ENCODE data around the gene CTNNBIP1.

CTNNBIP1 gene

DNA sequence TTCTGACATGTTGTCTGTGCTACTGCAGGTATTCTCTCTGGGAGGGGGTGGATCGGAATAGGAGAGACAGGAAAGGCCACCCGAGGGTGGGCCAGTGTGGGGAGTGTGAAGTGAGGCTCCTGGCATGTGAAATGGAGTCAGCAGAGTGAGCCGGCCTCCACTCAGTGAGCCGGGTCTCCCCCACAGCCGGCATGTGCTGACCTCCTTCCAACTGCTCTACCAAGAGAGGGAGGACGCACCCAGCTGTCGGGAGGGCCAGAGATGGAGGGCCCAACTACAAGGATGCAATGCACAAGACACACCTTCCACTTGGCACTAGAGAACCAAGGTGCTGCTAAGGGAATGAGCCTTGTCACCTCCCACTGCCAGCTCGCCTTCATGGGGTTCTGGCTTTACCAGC, 58.1 kb downstream of the CTNNBIP1 start:
- DNase-seq, result no peak

DNA sequence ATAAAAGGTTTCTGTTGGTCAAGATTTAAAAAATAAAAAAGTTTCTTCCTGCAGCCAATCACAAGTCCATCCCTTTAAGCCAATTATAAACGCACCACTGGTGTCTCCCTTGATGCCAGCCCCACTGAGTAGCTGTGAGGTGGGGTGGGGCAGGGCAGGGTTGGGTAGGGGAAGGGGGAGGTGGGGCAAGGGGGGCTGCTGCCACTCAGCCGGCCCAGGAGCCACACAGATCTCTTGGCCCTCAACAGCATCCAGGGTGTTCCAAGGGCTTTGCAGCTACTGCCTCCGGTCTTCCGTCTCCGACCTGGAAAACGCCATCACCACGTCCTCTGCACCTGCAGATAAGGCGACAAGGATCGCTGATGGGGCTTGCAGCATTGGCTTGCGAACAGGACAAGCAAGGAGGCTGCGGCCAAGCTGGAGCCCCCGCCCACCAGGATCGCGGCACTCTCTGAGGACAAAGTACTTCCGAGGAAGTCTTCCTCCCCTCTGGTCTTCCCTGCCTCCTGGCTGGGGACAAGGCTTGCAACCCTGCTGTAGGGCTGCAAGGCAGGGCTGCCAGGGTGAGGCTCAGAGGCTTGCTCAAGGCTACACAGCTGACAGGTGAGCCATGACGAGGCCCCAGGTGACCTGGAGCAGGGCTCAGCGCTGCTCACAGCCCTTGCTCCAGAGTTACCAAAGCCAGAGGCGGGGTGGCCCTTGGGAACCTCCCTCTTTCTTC, 59.5 kb downstream of the CTNNBIP1 start:
- no peak for DNase-seq

DNA sequence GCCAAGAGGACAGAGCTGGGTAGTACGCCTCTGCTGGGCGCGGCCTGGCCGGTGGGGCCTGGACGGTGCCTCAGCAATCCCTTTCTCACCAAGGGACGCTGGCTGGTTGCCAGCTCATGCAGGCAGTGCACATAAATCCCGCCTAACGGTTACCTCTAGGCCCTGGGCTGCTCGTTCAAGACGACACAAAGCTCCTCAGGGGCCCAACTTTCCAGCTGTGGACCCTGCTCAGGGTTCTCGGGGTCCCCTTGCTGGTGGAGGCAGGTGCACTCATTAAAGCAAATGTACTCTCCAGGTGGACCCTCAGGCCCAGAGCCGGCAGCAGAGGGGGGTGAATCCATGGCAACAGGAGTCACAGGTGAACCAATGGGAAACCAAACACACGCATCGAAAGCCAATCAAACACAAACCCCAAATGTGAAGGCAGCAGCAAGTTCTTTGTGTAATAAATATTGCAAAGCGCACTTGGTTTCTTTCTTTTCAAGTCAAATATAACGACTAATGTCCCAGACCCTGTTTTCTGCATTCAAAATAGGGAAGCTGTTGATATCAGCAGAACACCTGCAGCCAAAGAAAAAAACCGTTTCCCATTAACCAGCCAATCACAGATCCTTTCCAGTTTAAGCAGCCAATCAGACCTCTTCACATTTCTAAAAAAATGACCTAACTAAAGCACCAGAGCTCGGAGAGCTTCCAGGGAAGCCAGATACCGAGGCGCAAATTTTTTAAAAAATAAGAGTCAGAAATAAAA, 60.2 kb downstream of the CTNNBIP1 start:
- DNase-seq, result no peak

DNA sequence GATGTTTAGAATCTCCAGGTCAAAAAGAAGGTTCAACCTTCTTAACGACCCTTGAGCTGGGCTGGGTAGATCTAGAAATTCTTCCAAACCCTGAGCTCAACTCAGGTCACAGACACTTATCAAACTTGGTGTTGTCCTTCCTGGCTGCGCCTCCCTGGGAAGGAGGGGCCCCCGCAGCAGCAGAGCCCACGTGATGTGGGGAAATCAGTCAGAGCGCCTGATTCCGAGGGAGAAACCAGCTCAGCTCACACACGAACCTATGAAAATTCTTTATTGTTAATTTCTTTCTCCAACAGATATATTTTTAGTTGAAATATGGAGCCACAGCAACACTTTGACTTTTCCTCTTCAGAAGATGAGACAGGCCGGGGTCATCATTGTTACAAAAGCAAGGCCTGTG, 62.0 kb downstream of the CTNNBIP1 start:
- DNase-seq, result no peak

DNA sequence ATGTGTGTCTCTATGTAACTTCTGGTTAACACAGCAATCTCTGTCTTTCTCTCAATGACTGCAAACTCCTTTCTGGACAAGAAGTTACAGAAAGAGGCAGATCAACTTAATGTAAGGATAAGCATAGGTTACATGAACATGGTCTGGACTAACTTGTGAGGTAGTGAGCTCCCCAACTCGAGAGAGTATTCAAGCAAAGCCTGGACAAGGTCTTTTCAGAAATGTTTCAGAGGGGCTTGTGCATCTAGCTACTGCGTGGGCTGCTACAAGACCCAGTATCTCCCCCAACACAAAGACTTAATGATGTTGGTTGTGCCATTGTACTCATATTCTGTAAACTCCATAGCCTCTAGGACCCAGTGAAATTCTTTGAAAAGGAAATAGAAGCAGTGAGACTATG, 62.8 kb downstream of the CTNNBIP1 start:
- DNase-seq, result no peak

DNA sequence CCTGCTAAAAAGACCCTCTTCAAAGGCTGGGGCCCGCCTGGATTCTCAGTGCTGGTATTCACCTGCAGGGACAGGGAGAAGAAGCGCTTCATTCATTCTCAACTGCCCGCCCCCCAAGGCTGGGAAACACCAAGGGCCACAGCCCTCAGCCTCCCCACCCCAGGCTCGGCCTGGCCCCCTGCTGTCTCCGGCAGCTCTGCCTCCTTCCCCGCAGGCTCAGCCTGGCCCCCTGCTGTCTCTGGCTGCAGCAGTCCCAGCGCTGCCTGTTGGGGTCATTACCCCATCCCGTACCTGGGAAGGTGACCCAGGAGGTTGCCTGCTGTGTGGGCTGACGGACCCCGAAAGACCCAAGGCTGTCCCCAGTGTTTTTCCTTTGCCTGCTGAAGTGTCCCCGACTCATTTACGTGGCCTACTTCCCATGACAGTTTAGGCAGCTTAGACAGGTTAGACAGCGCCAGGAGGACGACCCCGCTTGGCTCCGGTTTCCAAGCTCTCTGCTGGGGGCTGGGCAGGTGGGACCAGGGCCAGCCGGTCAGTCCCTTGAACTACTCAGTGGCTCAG, 63.4 kb downstream of the CTNNBIP1 start:
- no peak for DNase-seq

DNA sequence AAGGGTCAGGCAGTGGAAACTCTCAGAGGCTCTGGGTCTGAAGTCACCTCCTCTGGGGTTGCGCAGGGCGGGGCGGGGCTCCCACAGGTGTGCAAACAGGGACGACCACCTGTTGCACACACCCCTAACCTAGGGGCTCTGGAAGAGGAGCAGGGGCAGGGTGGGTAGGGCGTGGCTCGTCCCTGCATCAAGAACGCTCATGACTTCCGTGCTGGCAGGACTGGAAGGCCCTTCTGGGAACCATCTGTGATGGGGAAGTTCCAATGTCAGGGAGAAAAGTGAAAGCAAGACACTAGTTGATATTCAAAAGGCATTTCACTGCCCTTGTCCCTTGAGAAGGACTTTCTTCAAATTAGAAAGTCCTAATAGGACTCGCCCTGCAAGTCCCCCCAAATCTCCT, 64.2 kb downstream of the CTNNBIP1 start:
- DNase-seq, result no peak

DNA sequence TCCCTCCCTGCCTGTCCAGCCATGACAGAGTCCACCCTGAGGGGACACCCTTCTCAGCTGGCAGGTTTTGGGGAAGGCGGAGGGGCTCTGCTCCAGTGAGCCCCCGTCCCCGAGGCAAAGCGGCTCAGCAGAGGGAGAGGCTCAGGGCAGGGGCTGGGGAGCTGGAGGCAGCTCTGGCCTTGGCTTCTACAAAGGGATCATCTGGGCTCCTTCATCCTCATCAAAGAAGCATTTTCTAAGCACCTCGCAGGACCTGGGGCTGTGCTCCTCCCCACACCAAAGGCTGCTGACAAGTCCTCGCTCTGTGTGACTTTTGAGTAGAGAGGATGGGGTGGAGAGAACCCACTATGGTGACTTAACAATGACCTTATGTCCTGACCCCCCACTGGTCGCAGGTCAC, 65.3 kb downstream of the CTNNBIP1 start:
- no peak for DNase-seq

DNA sequence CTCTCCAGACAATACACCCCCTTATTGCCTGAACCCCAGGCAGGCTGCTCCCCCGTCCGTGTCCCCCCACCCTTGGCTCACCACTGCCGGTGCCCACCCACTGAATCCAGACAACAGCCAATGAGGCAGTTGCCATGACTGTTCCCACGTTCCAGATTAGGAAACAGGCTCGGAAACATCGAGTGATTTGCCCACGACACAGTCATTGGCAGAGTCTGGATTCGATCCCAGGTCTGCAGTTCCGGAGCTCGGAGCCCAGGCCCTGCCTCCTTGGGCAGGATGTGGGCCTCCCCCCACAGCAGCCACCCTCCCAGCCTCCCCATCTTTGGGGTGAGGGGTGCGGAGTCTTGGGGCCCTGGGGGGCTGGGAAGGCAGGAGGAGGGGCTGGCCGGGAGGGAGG, 66.0 kb downstream of the CTNNBIP1 start:
- DNase-seq, result no peak

DNA sequence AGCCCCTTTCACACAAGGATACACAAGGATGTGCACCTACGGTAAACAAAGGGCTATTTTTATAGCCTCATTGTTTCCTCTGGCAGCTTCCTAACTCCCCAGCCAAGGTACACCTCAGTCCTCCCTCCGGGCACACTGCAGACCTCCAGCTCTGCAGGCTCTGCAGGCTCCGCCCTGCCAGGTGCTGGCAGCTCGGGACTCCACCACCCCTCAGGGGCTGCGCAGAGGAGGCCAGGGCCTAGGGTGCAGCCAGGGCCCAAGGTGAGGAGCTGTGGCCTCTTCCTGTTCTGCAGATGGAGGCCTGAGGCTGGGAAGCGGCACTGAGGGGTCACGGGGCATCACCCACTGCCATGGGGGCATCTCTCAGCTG, 66.5 kb downstream of the CTNNBIP1 start:
- no peak for DNase-seq

DNA sequence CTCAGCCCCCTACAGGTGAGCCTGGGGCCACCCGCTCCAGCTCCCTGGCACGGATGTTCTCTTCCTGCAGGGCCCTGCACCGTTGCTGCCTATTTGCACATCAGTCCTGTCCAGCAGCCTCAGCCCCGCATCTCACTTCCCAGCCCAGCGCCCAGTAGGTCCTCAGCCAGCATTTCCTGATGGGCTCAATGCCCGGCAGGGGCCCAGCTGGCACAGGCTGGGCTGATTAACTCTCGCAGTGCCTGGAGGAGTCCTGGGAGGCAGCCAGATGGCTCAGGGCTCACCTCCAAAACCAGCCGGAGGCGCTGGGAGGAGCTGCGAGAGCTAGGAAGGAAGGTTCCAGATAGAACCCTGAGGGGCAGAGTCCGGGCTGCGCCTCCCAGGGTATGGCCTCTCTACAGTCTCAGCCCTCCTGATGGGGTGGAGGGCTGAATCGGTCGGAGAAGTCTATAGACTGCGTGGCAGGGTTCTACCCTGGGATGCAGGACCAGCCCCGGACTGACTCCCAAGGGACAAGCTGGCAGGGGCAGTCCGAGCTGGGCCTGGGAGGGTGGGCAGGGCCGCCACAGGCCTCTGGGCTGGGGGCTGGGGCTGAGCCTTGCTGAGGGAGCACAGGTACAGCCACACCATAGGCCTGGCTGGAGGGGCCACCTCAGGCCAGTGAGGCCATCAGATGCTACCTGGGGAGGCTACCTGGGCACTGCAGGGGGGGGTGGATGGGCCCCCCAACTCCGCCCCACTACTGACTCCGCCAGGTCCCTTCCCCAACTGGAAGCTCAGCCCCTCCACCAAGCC, 67.1 kb downstream of the CTNNBIP1 start:
- DNase-seq, result no peak

DNA sequence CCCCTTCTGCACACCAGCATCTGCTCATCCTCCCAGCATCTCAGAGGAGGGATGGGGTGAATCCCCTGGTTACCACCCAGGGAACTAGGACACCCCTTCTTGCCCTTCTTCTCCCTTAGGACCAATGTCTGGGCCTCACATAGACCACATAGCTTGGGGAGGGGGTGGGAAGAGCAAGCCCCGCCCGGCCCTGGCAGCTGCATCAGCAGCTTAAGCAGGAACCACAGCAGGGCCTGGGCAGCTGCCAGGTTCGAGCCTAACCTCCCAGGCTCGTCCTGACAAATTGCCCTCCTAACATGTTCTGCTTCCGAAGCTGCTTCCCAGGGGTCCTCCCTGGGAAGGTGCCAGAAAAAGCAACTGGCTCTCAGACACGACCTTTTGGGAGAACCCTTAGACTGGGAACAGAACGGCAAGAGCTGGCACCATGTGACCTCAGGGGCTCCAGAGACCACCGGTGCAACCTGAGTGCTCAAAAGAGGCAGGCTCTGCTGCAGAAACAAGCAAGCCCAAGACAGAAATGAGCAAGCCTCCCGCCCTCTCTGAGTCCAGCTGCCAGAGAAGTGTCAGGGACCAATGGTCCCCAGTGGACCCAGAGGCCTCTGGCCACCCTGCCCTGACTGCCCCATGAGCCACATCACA, 67.9 kb downstream of the CTNNBIP1 start:
- no peak for DNase-seq

DNA sequence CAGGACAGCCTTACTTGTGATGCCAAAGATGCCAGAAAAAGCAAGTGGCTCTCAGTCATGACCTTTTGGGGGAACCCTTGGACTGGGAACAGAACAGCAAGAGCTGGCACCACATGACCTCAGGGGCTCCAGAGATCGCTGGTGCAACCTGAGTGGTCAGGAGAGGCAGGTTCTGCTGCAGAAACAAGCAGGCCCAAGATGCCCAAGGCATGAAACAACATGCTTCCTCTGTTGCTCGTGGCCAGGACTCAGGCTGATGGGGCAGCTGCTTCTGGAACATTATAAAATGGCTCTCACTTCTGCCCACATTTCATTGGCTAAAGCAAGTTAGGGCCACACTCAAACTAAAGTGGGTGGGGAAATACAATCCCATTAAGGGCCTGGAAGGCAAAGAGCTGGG, 68.6 kb downstream of the CTNNBIP1 start:
- no peak for DNase-seq

DNA sequence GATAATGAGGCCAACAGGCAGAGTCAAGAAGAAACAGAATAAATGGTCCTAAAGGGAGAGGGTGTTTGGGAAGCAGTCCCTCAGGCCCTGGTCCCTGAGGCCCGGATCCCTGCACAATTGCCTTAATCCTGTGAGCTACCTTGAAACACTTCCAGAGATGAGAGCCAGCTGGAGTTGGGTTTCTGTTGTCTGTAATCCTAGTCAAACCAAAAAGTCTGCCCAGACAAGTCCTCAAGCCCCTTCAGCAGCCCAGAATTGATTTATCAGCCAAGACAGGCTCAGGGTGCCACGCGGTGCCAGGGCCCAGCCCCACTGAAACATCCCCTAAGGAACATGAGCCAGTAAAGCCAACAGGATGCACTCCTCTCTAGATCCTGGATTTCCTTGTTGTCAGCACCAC, 69.9 kb downstream of the CTNNBIP1 start:
- no peak for DNase-seq

DNA sequence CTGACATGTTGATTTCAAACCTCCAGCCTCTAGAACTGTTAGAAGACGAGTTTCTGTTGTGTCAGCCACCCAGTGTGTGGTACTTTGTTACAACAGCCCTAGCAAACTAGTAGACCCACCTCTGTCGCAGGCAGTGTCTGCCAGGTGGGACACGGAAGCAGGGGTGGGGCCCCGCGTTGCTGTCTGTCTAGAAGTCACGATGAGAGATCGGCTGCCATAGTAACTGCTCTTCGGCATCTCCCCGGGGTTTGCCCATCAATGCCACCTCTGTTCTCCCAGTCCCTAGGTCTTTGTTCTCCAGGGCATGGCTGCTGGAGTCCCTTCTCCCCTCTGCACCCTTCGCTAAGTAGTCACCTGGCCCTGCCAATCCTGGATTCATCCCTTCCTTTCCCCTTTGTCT, 71.1 kb downstream of the CTNNBIP1 start:
- DNase-seq, result no peak

DNA sequence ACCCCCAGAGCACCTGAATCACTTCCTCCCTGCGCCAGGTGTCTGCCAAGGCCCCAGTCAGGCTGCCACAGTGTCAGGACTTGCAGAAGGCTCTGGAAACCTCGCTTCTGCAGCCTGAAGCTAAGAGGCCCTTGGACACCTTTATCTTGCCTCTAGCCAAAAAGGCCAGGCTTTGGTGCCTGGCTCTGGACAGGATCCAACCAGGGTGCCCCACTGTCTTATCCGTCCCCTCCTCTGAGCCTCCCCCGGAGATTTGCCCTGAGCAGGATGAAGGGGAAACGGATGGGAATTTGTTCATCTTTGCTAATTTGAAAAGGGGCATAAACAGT, 73.5 kb downstream of the CTNNBIP1 start:
- no peak for DNase-seq

DNA sequence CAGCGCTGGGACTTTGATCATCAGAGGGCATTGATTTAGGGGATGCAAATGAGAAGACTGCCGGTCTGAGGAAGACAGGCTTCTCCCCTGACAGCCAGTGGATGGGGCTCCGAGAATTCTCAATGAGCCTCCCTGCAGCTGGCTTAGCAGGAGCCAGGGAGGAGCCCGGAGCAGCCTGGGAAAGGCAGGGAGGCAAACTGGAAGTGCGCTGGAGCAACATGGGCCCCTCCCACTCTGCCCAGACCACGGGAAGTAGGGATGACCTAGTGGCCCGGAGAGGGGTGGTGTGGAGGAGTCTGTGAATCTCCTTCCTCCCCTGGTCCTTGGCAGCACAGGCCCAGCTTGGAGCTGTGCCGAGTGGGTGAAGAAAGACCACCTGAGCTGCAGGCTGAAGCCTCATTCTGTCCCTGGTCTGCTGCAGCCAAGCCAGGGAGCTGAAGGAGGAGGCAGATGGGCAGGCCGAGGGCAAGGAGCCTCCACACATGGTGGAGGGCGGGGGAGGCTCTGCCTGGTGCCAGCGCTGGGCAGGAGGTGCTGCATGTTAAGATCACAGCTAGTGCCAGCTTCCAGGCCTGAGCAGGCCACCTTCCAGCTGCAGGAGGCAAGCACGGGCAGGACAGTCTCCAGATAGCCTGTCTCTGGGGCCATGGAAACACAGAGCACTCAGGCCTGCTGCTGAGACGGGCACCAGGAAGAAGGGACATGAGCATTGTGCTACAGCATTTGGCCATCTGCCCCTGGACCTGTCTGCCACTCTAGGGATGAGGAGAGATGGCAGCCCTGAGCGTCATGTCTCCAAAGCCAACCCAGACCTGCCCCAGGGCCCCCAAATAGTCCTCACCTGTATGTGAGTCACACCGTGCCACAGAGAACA, 74.1 kb downstream of the CTNNBIP1 start:
- no peak for DNase-seq

DNA sequence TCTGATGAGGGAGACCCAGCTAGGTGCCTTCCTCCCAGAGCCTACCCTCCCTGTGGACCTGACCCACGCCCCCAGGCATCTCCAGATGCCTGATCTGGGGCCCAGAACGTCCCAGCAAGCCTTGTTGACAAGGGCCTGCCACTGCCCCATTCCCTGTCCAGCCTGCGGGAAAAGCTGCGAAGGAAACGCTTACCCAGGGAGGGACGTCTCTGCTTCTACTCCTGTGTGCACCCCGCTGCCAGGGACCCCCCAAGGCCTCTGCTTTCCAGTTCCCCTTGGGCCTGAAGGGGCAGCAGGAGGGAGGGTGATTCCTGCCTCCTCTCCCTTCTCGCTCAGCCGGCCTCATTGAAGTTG, 74.7 kb downstream of the CTNNBIP1 start:
- no peak for DNase-seq

DNA sequence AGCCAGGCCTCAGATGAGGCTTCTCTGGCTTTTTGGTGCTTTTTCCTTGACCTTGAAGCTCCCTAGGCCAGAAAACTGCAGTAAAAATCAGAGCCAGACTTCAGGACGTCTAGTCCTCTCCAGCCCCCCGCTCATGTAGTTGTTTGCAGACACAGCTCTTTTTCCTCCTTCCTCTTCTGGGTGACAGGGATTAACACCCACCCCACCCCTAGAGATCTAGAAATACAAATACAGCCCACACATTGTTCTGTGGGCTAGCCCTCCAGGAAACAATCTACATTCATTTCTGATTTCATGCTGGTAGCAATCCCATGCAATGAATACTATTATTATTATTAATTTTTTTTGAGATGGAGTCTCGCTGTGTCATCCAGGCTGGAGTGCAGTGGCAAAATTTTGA, 76.4 kb downstream of the CTNNBIP1 start:
- no peak for DNase-seq

DNA sequence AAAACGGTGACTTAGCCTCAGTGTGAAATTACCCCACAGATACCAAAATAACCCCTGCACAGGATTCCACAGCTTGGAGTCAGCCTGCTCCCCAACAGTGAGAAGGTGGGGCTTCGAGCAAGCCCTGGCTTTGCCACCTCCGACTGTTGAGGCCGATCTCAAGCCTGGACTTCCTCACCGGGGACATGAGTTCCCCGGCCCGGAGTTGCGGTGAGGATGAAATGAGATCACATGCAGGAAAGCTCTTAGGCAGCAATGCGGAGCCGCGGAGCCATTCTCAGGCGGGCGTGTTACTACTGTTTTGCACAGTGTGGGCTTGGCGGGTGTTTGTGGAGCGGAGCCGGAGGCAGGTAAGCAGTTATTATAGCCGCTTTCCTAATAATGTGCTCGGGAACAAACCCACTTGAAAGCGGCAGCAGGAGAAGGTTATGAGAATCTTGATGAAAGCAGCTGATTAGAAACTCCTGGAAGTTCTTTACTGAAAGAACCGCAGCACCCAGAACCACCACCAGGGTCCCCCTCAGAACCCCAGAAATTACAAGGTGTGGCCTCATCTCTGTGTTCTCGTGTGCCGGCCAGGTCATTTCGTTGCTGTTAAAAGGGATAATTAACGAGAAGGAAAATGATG, 82.4 kb downstream of the CTNNBIP1 start:
- no peak for DNase-seq

DNA sequence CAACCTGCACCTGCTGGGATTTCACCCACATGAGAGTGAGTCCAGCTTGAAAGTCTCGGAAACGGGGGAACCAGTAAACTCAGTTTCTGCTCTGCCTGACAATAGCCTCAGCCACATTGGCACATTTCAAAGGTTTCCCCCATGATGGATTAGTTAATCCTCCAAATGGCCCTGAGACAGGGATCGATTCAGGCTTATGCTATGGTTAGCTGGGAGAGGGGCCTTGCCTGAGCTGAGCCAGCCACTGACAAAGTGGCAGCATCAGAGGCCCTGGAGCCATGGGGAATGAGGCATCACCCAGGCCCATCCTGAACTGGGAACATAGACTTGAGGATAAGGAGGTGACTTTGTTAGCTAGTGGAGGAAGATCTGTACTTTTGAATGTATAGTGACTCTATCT, 83.5 kb downstream of the CTNNBIP1 start:
- no peak for DNase-seq

DNA sequence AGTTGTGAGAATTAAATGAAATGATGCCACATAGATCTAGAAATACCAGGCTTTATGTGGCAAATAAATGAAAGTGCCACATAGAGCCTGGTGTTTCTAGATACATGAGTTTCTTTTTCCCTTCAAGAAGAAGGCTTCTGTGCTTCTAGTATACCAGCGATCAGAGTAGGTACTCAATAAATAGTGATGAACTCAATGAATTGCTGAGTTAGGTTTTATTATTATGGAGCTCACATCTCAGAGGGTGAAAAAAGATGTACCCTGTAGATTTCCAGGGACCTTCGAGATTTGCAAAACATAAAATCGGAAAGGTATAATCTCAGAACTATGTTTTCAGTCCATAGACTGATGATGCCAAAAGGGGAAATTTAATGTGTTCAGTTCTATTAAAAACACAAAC, 84.0 kb downstream of the CTNNBIP1 start:
- DNase-seq, result no peak
